Activated T-helper 1 cell treated with anti-CD3 and anti-CD28 coated beads, Interleukin-2, amount 50 U/mL, for 16 hours (primary cell): ENCODE results near the gene PLCG2.

Experiments used
- DNase-seq, 2 donors: peaks; one replicate each; pipeline ENCODE4 v3.0.0-alpha.2; 2020; ENCODE audit warnings: low read depth in 1 of 2, low spot score in 1 of 2

PLCG2 gene

GRCh38 chr16:81814751-81815428 lies 35.8 kb downstream of the PLCG2 start:
- no peak for DNase-seq

GRCh38 chr16:81815429-81815766 lies 36.3 kb downstream of the PLCG2 start:
- no peak for DNase-seq

DNA sequence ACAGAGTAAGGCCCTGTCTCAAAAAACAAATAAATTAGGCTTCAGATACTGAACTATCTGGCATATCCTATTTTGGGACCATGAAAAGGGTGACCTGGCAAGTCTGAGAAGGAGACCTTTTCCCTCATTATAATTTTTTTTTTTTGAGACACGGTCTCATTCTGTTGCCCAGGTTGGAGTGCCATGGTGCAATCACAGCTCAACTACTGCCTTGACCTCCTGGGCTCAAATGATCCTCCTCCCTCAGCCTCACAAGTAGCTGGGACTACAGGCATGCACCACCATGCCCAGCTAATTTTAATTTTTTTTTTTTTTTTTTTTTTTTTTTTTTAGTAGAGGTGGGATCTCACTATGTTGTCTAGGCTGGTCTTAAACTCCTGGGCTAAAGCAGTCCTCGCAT lies 37.3 kb downstream of the PLCG2 start:
- no peak for DNase-seq

- no peak for DNase-seq
Measured at GRCh38 chr16:81816793-81817210, 37.7 kb downstream of the PLCG2 start.

DNA sequence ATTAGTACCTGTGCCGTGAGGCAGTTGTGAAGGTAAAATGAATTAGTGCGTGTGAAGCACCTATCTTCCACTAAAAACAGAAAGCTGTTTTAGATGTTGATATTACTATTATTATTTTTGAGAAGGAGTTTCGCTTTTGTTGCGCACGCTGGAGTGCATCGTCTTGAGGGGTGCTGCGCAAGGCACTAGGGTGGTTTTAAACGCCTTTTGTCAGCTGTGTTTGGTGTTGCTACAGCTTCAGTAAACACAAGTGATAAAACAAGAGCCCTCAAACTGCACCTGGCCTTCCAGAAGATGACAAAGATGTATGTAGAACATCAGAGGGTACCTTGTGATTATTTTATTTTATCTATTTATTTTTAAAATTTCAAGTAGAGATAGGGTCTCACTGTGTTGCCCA lies 38.2 kb downstream of the PLCG2 start:
- DNase-seq, result no peak

GRCh38 chr16:81817789-81818567 lies 38.9 kb downstream of the PLCG2 start:
- DNase-seq, result no peak

DNA sequence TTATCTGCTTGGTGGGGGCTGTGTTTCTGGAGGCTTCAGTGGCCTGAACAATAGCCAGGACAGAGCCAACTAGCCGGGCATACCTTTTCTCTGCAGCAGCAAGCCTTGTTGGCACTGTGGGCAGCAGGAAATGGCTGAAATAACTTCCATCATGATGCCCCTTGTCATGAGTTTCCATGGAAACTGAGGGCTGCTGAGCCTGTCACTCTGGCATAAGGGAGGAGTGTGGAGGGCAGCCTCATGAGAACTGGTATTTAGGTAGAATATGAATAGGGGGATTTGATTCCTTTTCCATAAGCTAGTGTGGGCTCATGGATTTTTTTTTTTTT lies 39.4 kb downstream of the PLCG2 start:
- no peak for DNase-seq

GRCh38 chr16:81818905-81819304 lies 39.8 kb downstream of the PLCG2 start:
- no peak for DNase-seq

DNA sequence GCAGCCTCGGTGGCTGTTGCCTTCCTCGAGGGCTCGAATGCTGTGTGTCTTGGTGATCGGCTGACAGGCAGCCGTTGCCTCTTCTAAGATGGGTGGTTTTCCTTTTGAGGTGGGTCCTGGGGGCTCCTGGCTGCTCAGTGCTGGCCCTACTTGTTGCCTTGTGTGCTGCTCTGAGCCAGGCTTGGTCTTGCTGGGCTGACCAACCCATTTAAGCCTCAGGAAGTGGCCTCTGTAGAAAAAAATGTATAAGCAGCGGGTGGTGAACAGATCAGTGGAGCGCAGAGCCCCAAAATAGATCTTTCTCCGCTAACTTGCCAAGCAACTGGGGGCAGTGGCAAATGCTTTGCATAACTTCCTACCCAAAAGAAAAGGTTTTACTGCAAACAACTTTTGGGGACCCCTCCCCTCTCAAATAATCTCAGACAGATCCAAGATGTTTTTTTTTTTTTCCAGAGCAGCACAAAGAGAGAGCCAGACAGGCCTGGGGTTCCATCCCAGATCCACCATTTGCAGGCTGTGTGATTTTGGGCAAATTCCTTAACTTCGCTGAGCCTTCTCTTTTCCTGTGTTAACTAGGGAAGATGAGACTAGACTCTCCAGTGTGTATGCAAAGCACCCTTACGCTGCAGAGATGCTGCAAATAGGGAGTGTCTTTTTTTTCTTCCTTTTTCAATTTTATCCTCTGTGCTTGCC lies 42.5 kb downstream of the PLCG2 start:
- DNase-seq, result no peak

GRCh38 chr16:81823111-81823510 lies 44.0 kb downstream of the PLCG2 start:
- no peak for DNase-seq

DNA sequence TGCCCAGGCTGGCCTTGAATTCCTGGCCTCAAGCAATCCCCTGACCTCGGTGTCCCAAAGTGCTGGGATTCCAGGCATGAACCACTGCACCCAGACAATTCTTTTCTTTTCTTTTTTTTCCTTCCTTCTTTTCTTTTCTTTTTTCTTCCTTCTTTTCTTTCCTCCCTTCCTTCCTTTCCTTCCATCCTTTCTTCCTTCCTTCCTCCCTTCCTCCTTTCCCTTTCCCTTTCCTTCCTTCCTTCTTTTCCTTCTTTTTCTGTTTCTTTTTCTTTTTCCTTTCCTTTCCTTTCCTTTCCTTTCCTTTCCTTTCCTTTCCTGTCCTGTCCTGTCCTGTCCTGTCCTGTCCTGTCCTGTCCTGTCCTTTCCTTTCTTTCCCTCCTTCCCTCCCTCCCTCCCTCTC lies 44.6 kb downstream of the PLCG2 start:
- DNase-seq, result no peak

GRCh38 chr16:81826523-81826922 lies 47.4 kb downstream of the PLCG2 start:
- no peak for DNase-seq

DNA sequence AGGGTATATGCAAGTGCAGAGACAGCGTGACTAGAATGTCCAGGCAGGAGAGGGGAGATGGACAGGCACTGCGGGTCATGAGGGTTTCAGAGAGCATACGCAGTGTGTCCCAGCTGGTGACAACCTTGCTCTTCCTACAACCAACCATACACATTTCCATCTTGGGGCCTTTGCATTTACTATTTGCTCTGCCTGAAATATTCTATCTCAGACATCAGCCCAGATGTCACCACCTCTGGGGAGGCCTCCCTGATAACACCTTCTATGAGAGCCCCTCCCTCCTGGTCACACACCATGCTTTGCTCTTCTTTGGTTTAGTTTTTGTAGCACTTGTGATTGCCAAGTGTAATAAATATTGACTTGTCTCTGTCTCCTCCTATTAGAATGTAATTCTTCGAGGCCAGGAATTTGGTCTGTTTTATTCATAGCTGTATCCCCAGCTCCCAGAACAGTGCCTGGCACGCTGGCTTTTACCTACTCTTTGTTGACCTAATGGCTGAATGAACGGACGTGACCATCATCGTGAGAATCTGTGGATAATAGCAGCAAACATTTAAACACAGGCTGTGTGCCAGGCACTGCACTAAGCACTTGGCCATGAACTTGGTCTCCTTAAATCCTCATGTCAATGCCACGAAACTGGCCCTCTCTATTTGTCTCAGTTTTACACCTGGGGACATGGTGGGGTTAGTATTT lies 51.9 kb downstream of the PLCG2 start:
- DNase-seq, result no peak

DNA sequence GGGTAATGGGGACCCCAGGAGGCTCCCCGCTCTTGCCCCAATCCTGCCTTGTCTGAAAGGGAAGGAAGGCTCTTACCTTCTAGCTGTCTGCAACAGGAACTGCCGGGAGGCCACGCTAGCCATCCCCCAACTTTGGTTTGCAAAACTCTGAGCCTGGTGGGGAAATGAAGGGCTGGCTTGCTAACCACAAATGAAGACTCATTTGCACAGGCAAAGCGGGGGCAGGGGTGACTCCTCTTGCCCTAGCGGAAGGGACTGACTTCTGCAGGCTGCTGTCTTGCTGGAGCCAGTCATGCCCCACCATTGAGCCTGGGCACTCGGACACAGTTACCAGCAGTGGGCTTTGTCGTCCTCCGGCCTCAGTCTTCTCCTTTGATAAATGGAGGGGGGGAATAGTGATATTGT lies 52.6 kb downstream of the PLCG2 start:
- no peak for DNase-seq

- DNase-seq, result no peak
Measured at GRCh38 chr16:81832801-81833547, 53.9 kb downstream of the PLCG2 start.

DNA sequence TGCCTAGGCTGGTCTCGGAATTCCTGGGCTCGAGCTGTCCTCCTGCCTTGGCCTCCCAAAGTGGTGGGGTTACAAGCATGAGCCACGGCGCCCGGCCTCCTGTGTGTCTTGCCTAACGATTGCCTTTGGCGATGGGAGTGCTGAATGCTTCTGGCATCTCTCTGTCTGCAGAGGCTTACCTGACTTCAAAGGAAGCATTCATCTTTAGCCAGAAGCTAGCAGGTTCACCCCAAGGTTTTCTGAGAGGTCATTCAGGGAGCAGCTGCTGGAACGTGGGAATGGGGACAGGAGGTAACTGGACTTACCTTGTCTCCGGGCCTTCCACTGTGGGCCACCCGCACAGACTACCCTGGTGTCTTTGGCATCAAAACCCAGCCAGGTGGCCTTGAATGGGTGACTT lies 54.7 kb downstream of the PLCG2 start:
- DNase-seq, result no peak

- DNase-seq, result no peak
Measured at GRCh38 chr16:81834868-81835267, 55.8 kb downstream of the PLCG2 start.

GRCh38 chr16:81836279-81837054 lies 57.4 kb downstream of the PLCG2 start:
- no peak for DNase-seq

- no peak for DNase-seq
Measured at GRCh38 chr16:81837312-81837751, 58.2 kb downstream of the PLCG2 start.

GRCh38 chr16:81838794-81839193 lies 59.7 kb downstream of the PLCG2 start:
- DNase-seq, result no peak
